ENCODE results near the gene MYG1. TPM values are rescaled to one million over a fixed set of nuclear protein-coding genes. Genes with fewer than 3 reads are reported as not detected.

MYG1 gene
- total and polyA plus RNA-seq, 2 of the 4 experiments (the other 2 are of a cell fraction), result 49.8 to 63.7 TPM

GRCh38 chr12:53258541-53259539 is 40.7 kb upstream of the MYG1 start (continued):
- TF ChIP-seq MAZ (IDR thresholded peaks at IDR 0.05; ENCODE audit: borderline replicate concordance, low read depth, low read length), result no peak

GRCh38 chr12:53259891-53260290 is 39.6 kb upstream of the MYG1 start:
- no peaks in the 10 kb centered on the region; the same call in 1 of the 2 replicates for H3K4me1 ChIP-seq (ENCODE audit: control insufficient read depth, insufficient read depth, low read length)
- H3K9ac ChIP-seq (ENCODE audit: low read depth, low read length), result no peak overlapping the region
- H2BK120ac ChIP-seq (ENCODE audit: low read depth, low read length), result no peak overlapping the region
- TF ChIP-seq BHLHE40 (IDR thresholded peaks at IDR 0.05; ENCODE audit: low read depth, low read length), result no peak
- no peak for TF ChIP-seq CTCF (conservative IDR thresholded peaks at IDR 0.05; ENCODE audit: low read depth, low read length)
- no peak for TF ChIP-seq CHD1 (IDR thresholded peaks at IDR 0.05; ENCODE audit: low read depth, low read length)
- no peak for TF ChIP-seq FOS (IDR thresholded peaks at IDR 0.05; ENCODE audit: low read depth, low read length)
- no peak for TF ChIP-seq ELK1 (IDR thresholded peaks at IDR 0.05; ENCODE audit: borderline replicate concordance, low read depth, low read length)
- TF ChIP-seq MXI1 (IDR thresholded peaks at IDR 0.05; ENCODE audit: borderline replicate concordance, low read depth, low read length), result no peak
- no peak for TF ChIP-seq POLR2A (IDR thresholded peaks at IDR 0.05; ENCODE audit: low read depth, low read length)
- TF ChIP-seq RAD21 (IDR thresholded peaks at IDR 0.05; ENCODE audit: low read length), result no peak
- TF ChIP-seq RFX5 (IDR thresholded peaks at IDR 0.05; ENCODE audit: low read depth, low read length), result no peak
- TF ChIP-seq NFE2L2 (IDR thresholded peaks at IDR 0.05; ENCODE audit: low read depth, low read length), result no peak
- TF ChIP-seq MAFK (IDR thresholded peaks at IDR 0.05; ENCODE audit: low read depth, low read length), result no peak
- no peak for TF ChIP-seq SMC3 (IDR thresholded peaks at IDR 0.05; ENCODE audit: low read depth, low read length)
- WGBS, 2 experiments (ENCODE audit: extremely low coverage in 2 of 2, insufficient read length in 1 of 2), result 100% methylated on average over 2 of the region's 6 CpGs; no CpG with 5 or more reads in 1 of the 2 experiments
- no peak overlapping the region for H3K56ac ChIP-seq (ENCODE audit: extremely low read depth, insufficient read depth, low read length)
- dilution Hi-C loops (cut with HindIII; ENCODE audit: low sequenced_read_pairs, unreplicated experiment) (no loop called here), in situ Hi-C loops (cut with MboI; ENCODE audit: low sequenced_read_pairs) (no loop called here), intact Hi-C loops (cut with micrococcal nuclease) (no loop called here)
- no peak overlapping the region for H2BK15ac ChIP-seq (ENCODE audit: low read depth, low read length)
- H4K20me1 ChIP-seq (ENCODE audit: insufficient read depth, low read length), result no peaks in the 10 kb centered on the region; the same call in 1 of the 2 replicates
- no peak overlapping the region for H3K4me2 ChIP-seq (ENCODE audit: low read depth, low read length)
- no peak overlapping the region for H3K18ac ChIP-seq (ENCODE audit: low read depth, low read length)
- H3K4me3 ChIP-seq (ENCODE audit: insufficient read depth, low read depth, low read length), result no peak overlapping the region
- H4K5ac ChIP-seq (ENCODE audit: low read depth, low read length), result no peak overlapping the region
- H3K27me3 ChIP-seq (ENCODE audit: control insufficient read depth, insufficient read depth, low read length), result no peaks in the 10 kb centered on the region
- no TSS peak for BruUV-seq (replicated peaks)
- no peak overlapping the region for H2AK9ac ChIP-seq (replicated peaks; ENCODE audit: low read depth, low read length, poor library complexity)
- no peak overlapping the region for H2BK20ac ChIP-seq (ENCODE audit: low read depth, low read length)
- H2AFZ ChIP-seq (replicated peaks; ENCODE audit: low read length, poor library complexity), result no peak overlapping the region
- no peak overlapping the region for H4K8ac ChIP-seq (ENCODE audit: low read depth in 2 of 2, low read length in 2 of 2)
- H2BK5ac ChIP-seq (ENCODE audit: low read depth, low read length, poor library complexity, severe bottlenecking), result no peak overlapping the region
- H3K4ac ChIP-seq (ENCODE audit: low read depth, low read length), result no peak overlapping the region
- no peak overlapping the region for H3K23ac ChIP-seq (ENCODE audit: low read depth, low read length)
- no peak overlapping the region for H3K27ac ChIP-seq (ENCODE audit: insufficient read depth, low read length)
- H3K14ac ChIP-seq (replicated peaks; ENCODE audit: low read depth, low read length), result no peak overlapping the region
- no peak overlapping the region for H2AK5ac ChIP-seq (ENCODE audit: low read depth, low read length)
- POLR2A ChIA-PET (ENCODE audit: unreplicated experiment), result no interaction called here
- CTCF ChIA-PET, result no interaction called here
- peaks cover 6 to 8% of the 10 kb centered on the region in 2 experiments; a peak in 2 of 4 replicates for H3K79me1 ChIP-seq (ENCODE audit: low read depth in 1 of 2, low read length in 2 of 2)
- H3K36me3 ChIP-seq (ENCODE audit: control insufficient read depth, insufficient read depth, low read length), result peaks cover 5% of the 10 kb centered on the region; the same call in 1 of the 2 replicates
- H4K91ac ChIP-seq (ENCODE audit: insufficient read depth, low read depth, low read length), result no peak overlapping the region
- H3K9me1 ChIP-seq (ENCODE audit: insufficient read depth, low read length), result no peaks in the 10 kb centered on the region
- ATAC-seq (ENCODE audit: low read depth), result no peak
- H3K9me3 ChIP-seq (ENCODE audit: control insufficient read depth, insufficient read depth, low read length), result no peaks in the 10 kb centered on the region
- no peak for DNase-seq

All from IMR-90 (cell line).